HepG2 (cell line): ENCODE measurements around the gene UQCR11. TPM values are rescaled to one million over a fixed set of nuclear protein-coding genes. Genes with fewer than 3 reads are reported as not detected.

ENCODE experiments used
- ATAC-seq: fragments of 200-7000 bp; cut with Tn5 transposase; 3 replicates; pipeline ENCODE4 v1.9.1; 2020; ENCODE audit warnings: mild to moderate bottlenecking, moderate library complexity
- BruUV-seq: library from RNA; stranded (reverse); fragments of 400-500 nt; replicated peaks from 2 replicates; lab custom pipeline; 2021; lab: Mats Ljungman, UMichigan
- CTCF ChIA-PET: fragments of 300-600 bp; formaldehyde crosslinking; extraction: SDS; loops from one replicate; lab custom pipeline; 2021; ENCODE audit warnings: low total read pairs, inconsistent platforms, low intra/inter-chr PET ratio; lab: Yijun Ruan, JAX
- POLR2A ChIA-PET: fragments of 350-600 bp; sonication (Branson Sonifier 250); formaldehyde crosslinking; loops from one replicate; lab custom pipeline; 2020; ENCODE audit warnings: antibody characterized with exemption, inconsistent platforms; lab: Yijun Ruan, JAX
- DNase-seq: peaks from one replicate; pipeline ENCODE4 v3.0.0-alpha.2; 2015; ENCODE audit warnings: low spot score
- FAIRE-seq: peaks from 3 replicates; lab custom pipeline; 2011; peaks lifted over from hg19 to GRCh38; lab: Jason Lieb, UNC
- H2AFZ ChIP-seq: one replicate; pipeline ENCODE4 v1.6.1; 2011; ENCODE audit warnings: low read length, inconsistent platforms
- H3K27ac ChIP-seq: fragments of 300-600 bp; 3 replicates; pipeline ENCODE4 v1.8.0; 2011; ENCODE audit warnings: mixed run types, mild to moderate bottlenecking, mixed read lengths, low read length, inconsistent platforms; ENCODE audit not compliant: insufficient read depth; ENCODE audit errors: extremely low read length
- H3K27me3 ChIP-seq, 2 experiments: fragments of 200-600 bp in 1 of 2; 2 replicates in 1 of 2; 3 replicates in 1 of 2; pipeline versions ENCODE4 v1.6.0 to v1.8.0; 2011; ENCODE audit warnings: low read length in 2 of 2, mild to moderate bottlenecking in 2 of 2, moderate library complexity in 2 of 2, inconsistent platforms in 1 of 2; ENCODE audit not compliant: insufficient read depth in 2 of 2, control insufficient read depth in 1 of 2
- H3K36me3 ChIP-seq, 2 experiments: fragments of 200-600 bp in 1 of 2; replicated peaks in 1 of 2; 2 replicates in 1 of 2; 3 replicates in 1 of 2; pipeline versions ENCODE4 v1.5.1 to v1.8.0; 2011; ENCODE audit warnings: low read length in 2 of 2, inconsistent platforms in 1 of 2; ENCODE audit not compliant: insufficient read depth in 2 of 2, control insufficient read depth in 1 of 2
- H3K4me1 ChIP-seq: 2 replicates; pipeline ENCODE4 v1.5.1; 2012; ENCODE audit warnings: low read length, inconsistent platforms; ENCODE audit not compliant: insufficient read depth
- H3K4me2 ChIP-seq: 2 replicates; pipeline ENCODE4 v1.6.0; 2011; ENCODE audit warnings: low read depth, low read length, inconsistent platforms
- H3K4me3 ChIP-seq, 3 experiments: fragments of 200-600 bp in 1 of 3; sonication (generic), shearing (Covaris generic) in 1 of 3; replicated peaks in 1 of 3; 2 replicates each; pipeline ENCODE4 v1.5.1; 2011 to 2016; ENCODE audit warnings: low read length in 3 of 3, inconsistent platforms in 2 of 3, low read depth in 2 of 3, mild to moderate bottlenecking in 2 of 3, control low read depth in 1 of 3, mixed read lengths in 1 of 3; ENCODE audit not compliant: insufficient read depth in 1 of 3
- H3K79me2 ChIP-seq: one replicate; pipeline ENCODE4 v1.6.1; 2011; ENCODE audit warnings: low read length, inconsistent platforms; ENCODE audit not compliant: insufficient read depth
- H3K9ac ChIP-seq: 2 replicates; pipeline ENCODE4 v1.6.0; 2011; ENCODE audit warnings: mild to moderate bottlenecking, low read depth, low read length, inconsistent platforms; ENCODE audit not compliant: insufficient read depth
- H3K9me3 ChIP-seq: 2 replicates; pipeline ENCODE4 v1.5.1; 2012; ENCODE audit warnings: mild to moderate bottlenecking, low read length
- H4K20me1 ChIP-seq: 2 replicates; pipeline ENCODE4 v1.6.0; 2011; ENCODE audit warnings: inconsistent platforms, mild to moderate bottlenecking, low read length, moderate library complexity; ENCODE audit not compliant: insufficient read depth
- CEBPZ ChIP-seq: IDR thresholded peaks from 2 replicates; pipeline ENCODE4 v1.6.1; 2012; ENCODE audit warnings: low read length, improper control_type of control experiment
- CHCHD3 ChIP-seq: sonication (generic); formaldehyde crosslinking; IDR thresholded peaks from 2 replicates; pipeline ENCODE4 v1.8.0; 2022; ENCODE audit warnings: mild to moderate bottlenecking, missing genetic modification reagents, moderate library complexity
- ESRRA ChIP-seq: sonication (generic); formaldehyde crosslinking; IDR thresholded peaks from 2 replicates; pipeline ENCODE4 v1.5.1; 2020; ENCODE audit warnings: mild to moderate bottlenecking, low read depth, missing genetic modification reagents
- HMG20B ChIP-seq: conservative IDR thresholded peaks from 2 replicates; pipeline ENCODE4 v1.6.1; 2016; ENCODE audit warnings: missing genetic modification reagents, missing compliant biosample characterization
- POLR2AphosphoS5 ChIP-seq: IDR thresholded peaks from 2 replicates; pipeline ENCODE4 v1.6.1; 2012; ENCODE audit warnings: low read depth, low read length
- ZBTB33 ChIP-seq: sonication (generic); formaldehyde crosslinking; IDR thresholded peaks from 2 replicates; pipeline ENCODE4 v1.4.0; 2020; ENCODE audit warnings: missing genetic modification reagents
- ZMYM3 ChIP-seq: sonication (generic); formaldehyde crosslinking; IDR thresholded peaks from 2 replicates; pipeline ENCODE4 v1.5.1; 2020; ENCODE audit warnings: mild to moderate bottlenecking, missing genetic modification reagents
- ZNF276 ChIP-seq: sonication (generic); formaldehyde crosslinking; IDR thresholded peaks from 2 replicates; pipeline ENCODE4 v1.4.0; 2020; ENCODE audit warnings: mild to moderate bottlenecking, low read depth, missing genetic modification reagents
- ZNF484 ChIP-seq: sonication (generic); formaldehyde crosslinking; IDR thresholded peaks from 2 replicates; pipeline ENCODE4 v1.5.1; 2020; ENCODE audit warnings: mild to moderate bottlenecking, low read depth, missing genetic modification reagents, borderline replicate concordance
- ZNF572 ChIP-seq: sonication (generic); formaldehyde crosslinking; IDR thresholded peaks from 2 replicates; pipeline ENCODE4 v1.5.1; 2020; ENCODE audit warnings: mild to moderate bottlenecking, missing genetic modification reagents
- ZNF619 ChIP-seq: sonication (generic); formaldehyde crosslinking; IDR thresholded peaks from 2 replicates; pipeline ENCODE4 v1.4.0; 2020; ENCODE audit warnings: mild to moderate bottlenecking, missing genetic modification reagents
- WGBS: methylation state at CpG from one replicate; pipeline ENCODE4 v1.1.6; 2017; ENCODE audit warnings: low lambda C conversion rate; 5-methylcytosine and 5-hydroxymethylcytosine counted together
- in situ Hi-C: cut with HindIII; loops from 2 replicates; pipeline ENCODE4 v1.10.0; 2017; ENCODE audit warnings: low pct_unique_long_range_greater_than_20kb; ENCODE audit not compliant: extremely low pct_ligation_motif_present
- intact Hi-C: fragments of 100-400 bp; cut with micrococcal nuclease; formaldehyde crosslinking; loops from one replicate; pipeline ENCODE4 v1.10.0; 2022; ENCODE audit not compliant: unreplicated experiment
- polyA plus RNA-seq, 8 experiments: library from polyadenylated mRNA; depleted of rRNA in 3 of 8; stranded (reverse) in 7 of 8; unstranded in 1 of 8; fragments of >200 nt; fragmentation: Illumina TruSeq in 4 of 8; extraction: Trizol in 4 of 8; gene quantifications; 2 replicates each; pipeline versions ENCODE4 v1.2.1 to v1.2.3, GENCODE V29; 2011 to 2016; ENCODE audit warnings: low read depth in 4 of 8, missing spikeins in 1 of 8, mixed read lengths in 1 of 8; ENCODE audit not compliant: insufficient read depth in 1 of 8
- total RNA-seq, 5 experiments: library from RNA; depleted of rRNA; stranded (reverse); fragments of >200 nt; fragmentation: Illumina TruSeq; extraction: Trizol; gene quantifications; 2 replicates each; pipeline ENCODE4 v1.2.3, GENCODE V29; 2016; ENCODE audit warnings: low read depth in 1 of 5

Gene UQCR11
- total and polyA plus RNA-seq, 2 of the 13 experiments (the other 11 are each of a cell fraction or from before 2014, with no cell fraction given) = 125 to 214 TPM

- TF ChIP-seq ZBTB33 (CRISPR knock-in tag) = peak; percentile 79; the same call in 1 of the 2 replicates
- TF ChIP-seq ZMYM3 = no peak
- no peak for TF ChIP-seq CHCHD3 (CRISPR knock-in tag)
- no peak for TF ChIP-seq ZNF276
- TF ChIP-seq ZNF484 (CRISPR knock-in tag) = no peak
- TF ChIP-seq ZNF572 = no peak
- peak; percentile 62; the same call in 1 of the 2 replicates for TF ChIP-seq HMG20B
These were observed 38.7 kb downstream of the UQCR11 start (continued) for GRCh38 chr19:1566392-1567115.

- ChIA-PET POLR2A (no interaction called here), CTCF (no interaction called here)
- DNase-seq = no peak
- ATAC-seq = no peak
- no peak for FAIRE-seq
- WGBS = 83% methylated on average over 1 of the region's 6 CpGs
- Histone ChIP-seq H3K36me3 (peaks cover 0 to 4% of the 10 kb centered on the region in 2 experiments; a peak in 3 of 5 replicates), H3K27ac (no peak overlapping the region), H3K9ac (no peak overlapping the region), H3K79me2 (peaks cover 11% of the 10 kb centered on the region), H2AFZ (no peak overlapping the region), H3K9me3 (no peaks in the 10 kb centered on the region), H4K20me1 (0 out of 2 replicates have a peak, but pooled peaks cover 6% of the 10 kb centered on the region), H3K4me3 (no peak overlapping the region), H3K27me3 (no peaks in the 10 kb centered on the region), H3K4me1 (peaks cover 8% of the 10 kb centered on the region), H3K4me2 (no peak overlapping the region)
- intact Hi-C loops = no loop called here
- in situ Hi-C loops = no loop called here
- no TSS peak for BruUV-seq
- no peak for TF ChIP-seq POLR2AphosphoS5
- TF ChIP-seq ZNF619 (CRISPR knock-in tag) = no peak
- no peak for TF ChIP-seq ESRRA (CRISPR knock-in tag)
- TF ChIP-seq CEBPZ = no peak
These were observed 42.0 kb downstream of the UQCR11 start for GRCh38 chr19:1563251-1563650.
